Astrocyte (in vitro differentiated cells and primary cell): ENCODE results near the gene ABCA4. TPM values are rescaled to one million over a fixed set of nuclear protein-coding genes. Genes with fewer than 3 reads are reported as not detected.

ENCODE experiments used
- DNase-seq: peaks from one replicate; pipeline ENCODE4 v3.0.0-alpha.2; 2010; ENCODE audit warnings: low read depth
- FAIRE-seq: peaks from 2 replicates; lab custom pipeline; 2011; peaks lifted over from hg19 to GRCh38; lab: Jason Lieb, UNC
- H2AFZ ChIP-seq: 2 replicates; pipeline ENCODE4 v1.6.0; 2012; ENCODE audit warnings: low read depth, low read length, inconsistent platforms
- H3K27ac ChIP-seq: 2 replicates; pipeline ENCODE4 v1.5.1; 2011; ENCODE audit warnings: low read depth, low read length, inconsistent platforms
- H3K27me3 ChIP-seq: 2 replicates; pipeline ENCODE4 v1.6.0; 2011; ENCODE audit warnings: low read length, inconsistent platforms; ENCODE audit not compliant: insufficient read depth
- H3K36me3 ChIP-seq: 2 replicates; pipeline ENCODE4 v1.5.1; 2011; ENCODE audit warnings: low read length, inconsistent platforms; ENCODE audit not compliant: insufficient read depth
- H3K4me1 ChIP-seq: 2 replicates; pipeline ENCODE4 v1.5.1; 2011; ENCODE audit warnings: low read length, inconsistent platforms; ENCODE audit not compliant: insufficient read depth
- H3K4me2 ChIP-seq: 2 replicates; pipeline ENCODE4 v1.6.0; 2012; ENCODE audit warnings: low read length, inconsistent platforms
- H3K4me3 ChIP-seq: 2 replicates; pipeline ENCODE4 v1.5.1; 2011; ENCODE audit warnings: low read depth, mild to moderate bottlenecking, low read length, inconsistent platforms; ENCODE audit not compliant: insufficient read depth
- H3K79me2 ChIP-seq: 2 replicates; pipeline ENCODE4 v1.6.0; 2012; ENCODE audit warnings: mild to moderate bottlenecking, low read length, inconsistent platforms; ENCODE audit not compliant: insufficient read depth
- H3K9ac ChIP-seq: 2 replicates; pipeline ENCODE4 v1.6.0; 2012; ENCODE audit warnings: mild to moderate bottlenecking, low read length, inconsistent platforms
- H3K9me3 ChIP-seq: 2 replicates; pipeline ENCODE4 v1.5.1; 2012; ENCODE audit warnings: low read depth, mild to moderate bottlenecking, low read length, inconsistent platforms; ENCODE audit not compliant: insufficient read depth
- H4K20me1 ChIP-seq: 2 replicates; pipeline ENCODE4 v1.6.0; 2012; ENCODE audit warnings: low read length, inconsistent platforms; ENCODE audit not compliant: insufficient read depth
- H3K27ac Mint-ChIP-seq: one replicate; pipeline ENCODE4 v1.8.0; 2021; ENCODE audit warnings: mild to moderate bottlenecking, mixed read lengths; ENCODE audit not compliant: unreplicated experiment
- H3K27me3 Mint-ChIP-seq: one replicate; pipeline ENCODE4 v1.8.0; 2021; ENCODE audit warnings: low read depth, mixed read lengths; ENCODE audit not compliant: unreplicated experiment
- H3K36me3 Mint-ChIP-seq: one replicate; pipeline ENCODE4 v1.8.0; 2021; ENCODE audit warnings: low read depth, mixed read lengths; ENCODE audit not compliant: unreplicated experiment
- H3K4me1 Mint-ChIP-seq: one replicate; pipeline ENCODE4 v1.8.0; 2021; ENCODE audit warnings: low read depth, mixed read lengths; ENCODE audit not compliant: unreplicated experiment
- H3K4me3 Mint-ChIP-seq: one replicate; pipeline ENCODE4 v1.8.0; 2021; ENCODE audit warnings: mild to moderate bottlenecking, moderate library complexity, mixed read lengths; ENCODE audit not compliant: unreplicated experiment
- H3K9me3 Mint-ChIP-seq: one replicate; pipeline ENCODE4 v1.8.0; 2021; ENCODE audit warnings: mild to moderate bottlenecking, mixed read lengths; ENCODE audit not compliant: unreplicated experiment
- EZH2 ChIP-seq: IDR thresholded peaks from 2 replicates; pipeline ENCODE4 v1.6.1; 2012; ENCODE audit warnings: mild to moderate bottlenecking, low read length, inconsistent platforms; ENCODE audit not compliant: insufficient read depth
- total RNA-seq: library from RNA; stranded (reverse); gene quantifications from 2 replicates; pipeline ENCODE4 v1.2.1, GENCODE V29; 2021
- TF ChIP-seq, protein P1 (sequence below): IDR thresholded peaks from 2 replicates; pipeline ENCODE4 v1.5.1; 2011; ENCODE audit warnings: low read depth, mild to moderate bottlenecking, inconsistent platforms, low read length, moderate library complexity; ENCODE audit not compliant: insufficient read depth

Gene ABCA4
- total RNA-seq, 1 donor from 2014 or later: 0.20 TPM

GRCh38 chr1:94119306-94119705 lies 1.6 kb downstream of the ABCA4 start:
- no peak for DNase-seq
- no peak overlapping the region for H3K4me3 Mint-ChIP-seq
- no peak for FAIRE-seq
- H3K9me3 ChIP-seq: no peaks in the 10 kb centered on the region
- H3K36me3 ChIP-seq: no peaks in the 10 kb centered on the region
- H3K27ac Mint-ChIP-seq: no peak overlapping the region
- H3K4me3 ChIP-seq: no peak overlapping the region
- peaks cover 4% of the 10 kb centered on the region for H3K9me3 Mint-ChIP-seq
- H3K9ac ChIP-seq: no peak overlapping the region
- no peaks in the 10 kb centered on the region for H4K20me1 ChIP-seq
- H2AFZ ChIP-seq: no peak overlapping the region
- no peaks in the 10 kb centered on the region for H3K79me2 ChIP-seq
- H3K4me1 Mint-ChIP-seq: peaks cover 37% of the 10 kb centered on the region
- H3K27me3 Mint-ChIP-seq: peaks cover 17% of the 10 kb centered on the region
- peaks cover 3% of the 10 kb centered on the region for H3K4me1 ChIP-seq
- no peak overlapping the region for H3K27ac ChIP-seq
- peaks cover 4% of the 10 kb centered on the region for H3K27me3 ChIP-seq
- TF ChIP-seq, protein P1, sequence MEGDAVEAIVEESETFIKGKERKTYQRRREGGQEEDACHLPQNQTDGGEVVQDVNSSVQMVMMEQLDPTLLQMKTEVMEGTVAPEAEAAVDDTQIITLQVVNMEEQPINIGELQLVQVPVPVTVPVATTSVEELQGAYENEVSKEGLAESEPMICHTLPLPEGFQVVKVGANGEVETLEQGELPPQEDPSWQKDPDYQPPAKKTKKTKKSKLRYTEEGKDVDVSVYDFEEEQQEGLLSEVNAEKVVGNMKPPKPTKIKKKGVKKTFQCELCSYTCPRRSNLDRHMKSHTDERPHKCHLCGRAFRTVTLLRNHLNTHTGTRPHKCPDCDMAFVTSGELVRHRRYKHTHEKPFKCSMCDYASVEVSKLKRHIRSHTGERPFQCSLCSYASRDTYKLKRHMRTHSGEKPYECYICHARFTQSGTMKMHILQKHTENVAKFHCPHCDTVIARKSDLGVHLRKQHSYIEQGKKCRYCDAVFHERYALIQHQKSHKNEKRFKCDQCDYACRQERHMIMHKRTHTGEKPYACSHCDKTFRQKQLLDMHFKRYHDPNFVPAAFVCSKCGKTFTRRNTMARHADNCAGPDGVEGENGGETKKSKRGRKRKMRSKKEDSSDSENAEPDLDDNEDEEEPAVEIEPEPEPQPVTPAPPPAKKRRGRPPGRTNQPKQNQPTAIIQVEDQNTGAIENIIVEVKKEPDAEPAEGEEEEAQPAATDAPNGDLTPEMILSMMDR: no peak
- no peak for TF ChIP-seq EZH2
- no peak overlapping the region for H3K4me2 ChIP-seq
- H3K36me3 Mint-ChIP-seq: no peaks in the 10 kb centered on the region

- Histone ChIP-seq H4K20me1 (no peaks in the 10 kb centered on the region), H3K9ac (no peak overlapping the region), H3K4me3 (no peak overlapping the region), H3K4me1 (peaks cover 3% of the 10 kb centered on the region), H3K4me2 (no peak overlapping the region), H2AFZ (no peak overlapping the region), H3K36me3 (no peaks in the 10 kb centered on the region), H3K79me2 (no peaks in the 10 kb centered on the region), H3K27ac (no peak overlapping the region), H3K9me3 (no peaks in the 10 kb centered on the region), H3K27me3 (peaks cover 4% of the 10 kb centered on the region)
- H3K9me3 Mint-ChIP-seq: peaks cover 4% of the 10 kb centered on the region
- no peak for TF ChIP-seq EZH2
- TF ChIP-seq, protein P1: no peak
- peaks cover 21% of the 10 kb centered on the region for H3K27me3 Mint-ChIP-seq
- no peaks in the 10 kb centered on the region for H3K36me3 Mint-ChIP-seq
- DNase-seq (no peak), FAIRE-seq (no peak)
- H3K4me3 Mint-ChIP-seq: peak overlapping the region; percentile 52
- H3K4me1 Mint-ChIP-seq: peaks cover 37% of the 10 kb centered on the region
- H3K27ac Mint-ChIP-seq: no peak overlapping the region
Measured at GRCh38 chr1:94118471-94118870, 2.5 kb downstream of the ABCA4 start.

DNA sequence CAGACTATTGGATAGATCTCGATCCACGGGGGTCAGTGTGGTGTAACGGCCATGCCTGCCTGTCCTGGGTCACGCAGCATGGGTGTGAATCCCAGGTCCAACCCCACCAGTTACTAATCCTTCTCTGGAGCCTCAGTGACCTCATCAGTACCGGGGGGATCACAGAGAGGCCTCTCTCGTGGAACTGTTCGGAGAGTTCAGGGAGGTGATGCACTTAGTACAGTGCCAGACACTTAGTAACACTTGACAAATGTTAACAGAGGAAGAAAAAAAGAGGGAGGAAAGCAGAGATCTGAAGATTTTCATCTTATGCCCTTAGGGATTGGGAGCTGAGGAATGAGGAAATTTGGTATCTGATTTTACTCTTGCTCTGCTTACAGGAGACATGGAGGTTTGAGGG lies 2.9 kb downstream of the ABCA4 start:
- Histone ChIP-seq H3K79me2 (no peaks in the 10 kb centered on the region), H3K36me3 (no peaks in the 10 kb centered on the region), H2AFZ (no peak overlapping the region), H3K27me3 (peaks cover 4% of the 10 kb centered on the region), H3K27ac (no peak overlapping the region), H3K4me3 (no peak overlapping the region), H4K20me1 (no peaks in the 10 kb centered on the region), H3K9me3 (no peaks in the 10 kb centered on the region), H3K4me2 (no peak overlapping the region), H3K4me1 (peaks cover 3% of the 10 kb centered on the region), H3K9ac (no peak overlapping the region)
- peaks cover 4% of the 10 kb centered on the region for H3K9me3 Mint-ChIP-seq
- peaks cover 37% of the 10 kb centered on the region for H3K4me1 Mint-ChIP-seq
- H3K27me3 Mint-ChIP-seq: peaks cover 25% of the 10 kb centered on the region
- DNase-seq (no peak), FAIRE-seq (no peak)
- H3K27ac Mint-ChIP-seq: no peak overlapping the region
- no peak overlapping the region for H3K4me3 Mint-ChIP-seq
- no peaks in the 10 kb centered on the region for H3K36me3 Mint-ChIP-seq
- TF ChIP-seq, protein P1: no peak
- no peak for TF ChIP-seq EZH2
